Liver (tissue), 9 donors: Measurements from ENCODE around the gene ULK4. TPM values are rescaled to one million over a fixed set of nuclear protein-coding genes. Genes with fewer than 3 reads are reported as not detected.

Experiments used
- DNase-seq: peaks from one replicate; pipeline ENCODE4 v3.0.0-alpha.2; 2017; ENCODE audit warnings: low spot score
- H3K27ac ChIP-seq, 2 donors: one replicate each; pipeline ENCODE4 v1.7.0; 2013; ENCODE audit warnings: inconsistent platforms in 2 of 2, low read length in 2 of 2, control low read depth in 1 of 2, low read depth in 1 of 2, mild to moderate bottlenecking in 1 of 2
- H3K27me3 ChIP-seq, 4 donors: one replicate each; pipeline versions ENCODE4 v1.6.1 to v1.7.0; 2013; ENCODE audit warnings: low read length in 3 of 4, inconsistent platforms in 1 of 4, mild to moderate bottlenecking in 1 of 4, moderate library complexity in 1 of 4; ENCODE audit not compliant: control insufficient read depth in 4 of 4, insufficient read depth in 4 of 4
- H3K36me3 ChIP-seq, 4 donors: one replicate each; pipeline versions ENCODE4 v1.6.1 to v1.7.0; 2013; ENCODE audit warnings: low read length in 3 of 4, mild to moderate bottlenecking in 3 of 4, low read depth in 1 of 4, moderate library complexity in 1 of 4; ENCODE audit not compliant: control insufficient read depth in 4 of 4, insufficient read depth in 3 of 4
- H3K4me1 ChIP-seq, 4 donors: one replicate each; pipeline versions ENCODE4 v1.6.1 to v1.7.0; 2013; ENCODE audit warnings: low read length in 3 of 4, mild to moderate bottlenecking in 3 of 4, moderate library complexity in 1 of 4; ENCODE audit not compliant: control insufficient read depth in 4 of 4, insufficient read depth in 4 of 4
- H3K4me3 ChIP-seq, 3 donors: one replicate each; pipeline versions ENCODE4 v1.6.1 to v1.7.0; 2013; ENCODE audit warnings: low read length in 3 of 3, control low read depth in 1 of 3, low read depth in 1 of 3, mild to moderate bottlenecking in 1 of 3
- H3K9ac ChIP-seq, 2 donors: one replicate each; pipeline ENCODE4 v1.7.0; 2013; ENCODE audit warnings: low read length in 2 of 2, mild to moderate bottlenecking in 2 of 2, moderate library complexity in 2 of 2, control low read depth in 1 of 2, low read depth in 1 of 2
- H3K9me3 ChIP-seq, 4 donors: one replicate each; pipeline versions ENCODE4 v1.6.1 to v1.7.0; 2013; ENCODE audit warnings: low read length in 3 of 4; ENCODE audit not compliant: control insufficient read depth in 4 of 4
- EGR1 ChIP-seq, 2 donors: IDR thresholded peaks; 2 replicates each; pipeline ENCODE4 v1.6.1; 2016 to 2018; ENCODE audit warnings: antibody characterized with exemption in 2 of 2, low read depth in 2 of 2
- FOXA1 ChIP-seq: IDR thresholded peaks from 2 replicates; pipeline ENCODE4 v1.6.1; 2016; ENCODE audit warnings: antibody characterized with exemption
- FOXA2 ChIP-seq: IDR thresholded peaks from 2 replicates; pipeline ENCODE4 v1.6.1; 2016; ENCODE audit warnings: antibody characterized with exemption
- GABPA ChIP-seq, 2 donors: IDR thresholded peaks in 1 of 2; conservative IDR thresholded peaks in 1 of 2; 2 replicates each; pipeline ENCODE4 v1.6.1; 2016; ENCODE audit warnings: antibody characterized with exemption in 2 of 2, mild to moderate bottlenecking in 1 of 2, moderate library complexity in 1 of 2
- HNF4A ChIP-seq, 2 donors: conservative IDR thresholded peaks; 2 replicates each; pipeline ENCODE4 v1.6.1; 2016; ENCODE audit warnings: antibody characterized with exemption in 2 of 2, mild to moderate bottlenecking in 2 of 2
- HNF4G ChIP-seq: IDR thresholded peaks from 2 replicates; pipeline ENCODE4 v1.6.1; 2016; ENCODE audit warnings: antibody characterized with exemption
- JUND ChIP-seq, 2 donors: IDR thresholded peaks; 2 replicates each; pipeline ENCODE4 v1.6.1; 2016; ENCODE audit warnings: antibody characterized with exemption in 2 of 2
- NR2F2 ChIP-seq: IDR thresholded peaks from 2 replicates; pipeline ENCODE4 v1.6.1; 2016; ENCODE audit warnings: antibody characterized with exemption
- RAD21 ChIP-seq, 2 donors: IDR thresholded peaks; 2 replicates each; pipeline ENCODE4 v1.6.1; 2016; ENCODE audit warnings: antibody characterized with exemption in 2 of 2, mild to moderate bottlenecking in 2 of 2
- RXRA ChIP-seq, 2 donors: IDR thresholded peaks; 2 replicates each; pipeline ENCODE4 v1.6.1; 2017 to 2018; ENCODE audit warnings: antibody characterized with exemption in 2 of 2, mild to moderate bottlenecking in 1 of 2
- YY1 ChIP-seq: IDR thresholded peaks from 2 replicates; pipeline ENCODE4 v1.6.1; 2016; ENCODE audit warnings: antibody characterized with exemption, mild to moderate bottlenecking
- WGBS: extraction: QIAGEN DNeasy Blood & Tissue Kit; methylation state at CpG from one replicate; pipeline ENCODE4 v1.1.7; 2013; 5-methylcytosine and 5-hydroxymethylcytosine counted together
- polyA plus RNA-seq, 2 donors: library from polyadenylated mRNA; stranded (reverse) in 1 of 2; unstranded in 1 of 2; fragments of 200-250 nt in 1 of 2; fragments of >200 nt in 1 of 2; fragmentation: Nextera tagmentation in 1 of 2; extraction: Ambion mirVana in 1 of 2; gene quantifications; one replicate each; pipeline versions ENCODE4 v1.2.1 to v1.2.3, GENCODE V29; 2013 to 2015
- total RNA-seq, 2 donors: library from RNA; depleted of rRNA; stranded (reverse); fragments of >200 nt; gene quantifications; one replicate each; pipeline ENCODE4 v1.2.3, GENCODE V29; 2014
- TF ChIP-seq, protein P1 (sequence below): IDR thresholded peaks from 2 replicates; pipeline ENCODE4 v1.6.1; 2016; ENCODE audit warnings: antibody characterized with exemption
- TF ChIP-seq, protein P2 (sequence below): IDR thresholded peaks from 2 replicates; pipeline ENCODE4 v1.6.1; 2016; ENCODE audit warnings: antibody characterized with exemption
- donor health status: healthy.
- donor health status: healthy.
- donor health status: healthy.
- donor health status: healthy.
- donor health status: healthy.

The ULK4 gene
- total and polyA plus RNA-seq, 4 donors = 1.1 to 11.5 (median 3.2) TPM

DNA sequence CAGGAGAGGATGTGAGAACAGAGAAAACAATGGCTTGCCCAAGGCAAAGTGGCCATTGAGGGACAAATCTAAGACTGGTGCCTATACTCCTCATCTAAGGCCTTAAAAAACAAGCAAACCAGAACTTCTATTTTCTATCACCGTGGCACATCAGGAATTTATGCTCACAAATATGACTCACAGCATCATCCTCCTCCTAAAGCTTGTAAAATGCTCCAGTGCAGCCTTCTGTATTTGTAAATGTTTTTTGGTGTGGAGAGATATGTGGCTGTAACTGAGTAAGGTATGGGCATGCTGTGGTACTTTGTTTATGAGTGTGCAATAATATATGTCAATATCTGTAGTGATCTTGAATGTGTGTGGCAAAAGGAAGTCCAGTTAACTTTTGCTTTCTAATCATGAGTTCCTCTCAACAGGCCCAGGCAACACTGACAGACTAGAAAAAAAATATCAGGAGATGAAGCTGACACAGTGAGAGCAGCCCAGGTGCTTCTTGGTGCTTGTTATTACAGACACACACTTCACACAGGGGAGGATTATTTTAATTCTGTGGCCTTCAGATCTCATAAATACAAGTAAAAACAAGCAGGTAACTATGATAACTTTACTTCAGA, 702.3 kb downstream of the ULK4 start:
- no peak for DNase-seq
- H3K9ac ChIP-seq = no peak overlapping the region
- H3K36me3 ChIP-seq = no peaks in the 10 kb centered on the region
- no peaks in the 10 kb centered on the region for H3K9me3 ChIP-seq
- no peak overlapping the region for H3K27ac ChIP-seq
- no peak overlapping the region for H3K4me3 ChIP-seq
- peaks cover 0 to 5% (median 0%) of the 10 kb centered on the region in 4 donors for H3K4me1 ChIP-seq
- WGBS = 91% methylated on average over 1 of the region's 1 CpG
- TF ChIP-seq, protein P1, sequence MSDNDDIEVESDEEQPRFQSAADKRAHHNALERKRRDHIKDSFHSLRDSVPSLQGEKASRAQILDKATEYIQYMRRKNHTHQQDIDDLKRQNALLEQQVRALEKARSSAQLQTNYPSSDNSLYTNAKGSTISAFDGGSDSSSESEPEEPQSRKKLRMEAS = no peak
- TF ChIP-seq HNF4G = no peak
- no peak for TF ChIP-seq EGR1 (IDR thresholded peaks at IDR 0.05; ENCODE audit: low read depth in 2 of 2)
- no peak for TF ChIP-seq YY1
- TF ChIP-seq HNF4A (conservative IDR thresholded peaks at IDR 0.05) = no peak
- TF ChIP-seq JUND (IDR thresholded peaks at IDR 0.05) = no peak
- no peaks in the 10 kb centered on the region for H3K27me3 ChIP-seq

DNA sequence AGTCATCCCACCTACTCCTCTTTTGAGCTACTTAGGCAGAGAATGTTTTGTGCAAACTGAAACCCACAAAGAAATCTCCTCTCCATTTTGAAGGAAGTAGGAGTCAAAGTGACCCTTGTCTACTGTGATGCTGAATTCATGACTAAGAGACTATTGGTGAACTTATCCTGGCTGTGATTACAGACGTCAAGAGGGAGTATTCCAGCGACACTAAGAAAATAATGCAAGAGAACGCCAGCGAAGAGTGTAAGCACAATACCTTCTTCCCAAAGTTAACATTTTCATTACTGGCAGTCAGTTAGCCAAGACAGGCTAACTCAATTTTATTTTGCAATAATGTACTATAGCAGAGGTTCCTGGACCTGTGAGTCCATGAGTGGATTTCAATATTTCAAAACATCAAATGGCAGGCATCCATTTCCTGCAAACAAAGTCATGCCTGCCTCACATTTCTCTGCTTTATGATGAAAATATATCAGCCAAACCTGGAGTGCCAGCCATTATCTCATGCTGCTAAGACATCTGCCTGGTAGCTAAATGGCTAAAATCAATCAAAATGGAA, 703.6 kb downstream of the ULK4 start:
- H3K27me3 ChIP-seq = no peaks in the 10 kb centered on the region
- no peak for DNase-seq
- H3K9me3 ChIP-seq = no peaks in the 10 kb centered on the region
- no peak overlapping the region for H3K4me3 ChIP-seq
- peaks cover 0 to 5% (median 0%) of the 10 kb centered on the region in 4 donors for H3K4me1 ChIP-seq
- 78% methylated on average over 4 of the region's 4 CpGs for WGBS
- H3K27ac ChIP-seq = no peak overlapping the region
- H3K36me3 ChIP-seq = no peaks in the 10 kb centered on the region
- H3K9ac ChIP-seq = no peak overlapping the region
- peak in 1 of 2 donors; percentile 14 for TF ChIP-seq RAD21 (IDR thresholded peaks at IDR 0.05)
- TF ChIP-seq, protein P2, sequence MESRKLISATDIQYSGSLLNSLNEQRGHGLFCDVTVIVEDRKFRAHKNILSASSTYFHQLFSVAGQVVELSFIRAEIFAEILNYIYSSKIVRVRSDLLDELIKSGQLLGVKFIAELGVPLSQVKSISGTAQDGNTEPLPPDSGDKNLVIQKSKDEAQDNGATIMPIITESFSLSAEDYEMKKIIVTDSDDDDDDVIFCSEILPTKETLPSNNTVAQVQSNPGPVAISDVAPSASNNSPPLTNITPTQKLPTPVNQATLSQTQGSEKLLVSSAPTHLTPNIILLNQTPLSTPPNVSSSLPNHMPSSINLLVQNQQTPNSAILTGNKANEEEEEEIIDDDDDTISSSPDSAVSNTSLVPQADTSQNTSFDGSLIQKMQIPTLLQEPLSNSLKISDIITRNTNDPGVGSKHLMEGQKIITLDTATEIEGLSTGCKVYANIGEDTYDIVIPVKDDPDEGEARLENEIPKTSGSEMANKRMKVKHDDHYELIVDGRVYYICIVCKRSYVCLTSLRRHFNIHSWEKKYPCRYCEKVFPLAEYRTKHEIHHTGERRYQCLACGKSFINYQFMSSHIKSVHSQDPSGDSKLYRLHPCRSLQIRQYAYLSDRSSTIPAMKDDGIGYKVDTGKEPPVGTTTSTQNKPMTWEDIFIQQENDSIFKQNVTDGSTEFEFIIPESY = no peak
- no peak for TF ChIP-seq EGR1 (IDR thresholded peaks at IDR 0.05; ENCODE audit: low read depth in 2 of 2)
- TF ChIP-seq HNF4G = no peak
- TF ChIP-seq NR2F2 = no peak
- TF ChIP-seq, protein P1 = peak; percentile 45
- no peak for TF ChIP-seq FOXA2
- peak; percentile 72 for TF ChIP-seq YY1
- no peak for TF ChIP-seq FOXA1
- no peak for TF ChIP-seq GABPA (IDR thresholded peaks at IDR 0.05 in 1 of 2, conservative IDR thresholded peaks at IDR 0.05 in 1 of 2)
- peak in 1 of 2 donors; percentile 42 for TF ChIP-seq RXRA (IDR thresholded peaks at IDR 0.05)
- peak; percentile 51 to 61 for TF ChIP-seq HNF4A (conservative IDR thresholded peaks at IDR 0.05)

DNA sequence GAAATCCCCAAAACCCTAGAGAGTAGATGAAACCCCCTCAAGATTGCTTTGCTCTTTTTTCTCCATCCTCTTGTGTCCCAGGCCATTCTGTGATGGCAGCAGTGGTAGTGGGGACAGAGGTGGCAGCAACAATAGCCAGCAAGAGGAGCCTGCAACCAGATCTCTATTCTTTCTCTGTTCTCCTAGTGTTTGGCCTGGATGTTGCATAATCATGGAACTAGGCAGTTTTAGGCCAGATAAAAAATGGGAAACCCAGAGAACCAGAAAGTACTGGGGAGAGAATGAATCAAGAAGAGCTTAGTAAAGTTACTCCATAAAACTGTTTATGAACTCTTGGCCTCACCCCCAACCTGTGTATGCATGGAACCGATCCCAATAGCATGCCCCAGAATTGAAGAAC, 710.3 kb downstream of the ULK4 start:
- Histone ChIP-seq H3K9me3 (no peaks in the 10 kb centered on the region), H3K36me3 (no peaks in the 10 kb centered on the region), H3K27ac (no peak overlapping the region), H3K9ac (no peak overlapping the region), H3K4me3 (no peak overlapping the region), H3K4me1 (no peaks in the 10 kb centered on the region), H3K27me3 (no peaks in the 10 kb centered on the region)
- no peak for TF ChIP-seq YY1
- WGBS = 93% methylated on average over 1 of the region's 1 CpG
- no peak for DNase-seq
